K562 (cell line): ENCODE measurements around the gene PDGFD. TPM values are rescaled to one million over a fixed set of nuclear protein-coding genes. Genes with fewer than 3 reads are reported as not detected.
A peak's percentile ranks its signal among the peaks of the same experiment; 100 is the strongest.

Experiments used
- PTBP1 ChIP-seq: fragments of 200-400 bp; formaldehyde crosslinking; IDR thresholded peaks from 2 replicates; pipeline ENCODE4 v1.6.1; 2017; ENCODE audit warnings: low read depth, low read length
- REST ChIP-seq, 2 experiments: fragments of 450-650 bp; formaldehyde crosslinking in 1 of 2; IDR thresholded peaks; 2 replicates each; pipeline versions ENCODE4 v1.4.0 to v1.6.1; 2014 to 2020; ENCODE audit warnings: mild to moderate bottlenecking in 2 of 2, borderline replicate concordance in 1 of 2, low read depth in 1 of 2
- SP2 ChIP-seq: IDR thresholded peaks from 2 replicates; pipeline ENCODE4 v1.6.1; 2011; ENCODE audit warnings: mild to moderate bottlenecking, low read depth, low read length, moderate library complexity; ENCODE audit not compliant: poor library complexity, severe bottlenecking; ENCODE audit errors: extremely low read depth
- polyA plus RNA-seq, 8 experiments: library from polyadenylated mRNA; depleted of rRNA in 4 of 8; stranded (reverse) in 5 of 8; unstranded in 3 of 8; fragments of >200 nt; fragmentation: Nextera tagmentation in 2 of 8; fragmentation: Illumina TruSeq in 1 of 8; extraction: Ambion mirVana in 2 of 8; extraction: Trizol in 1 of 8; gene quantifications; 2 replicates each; pipeline versions ENCODE4 v1.2.1 to v1.2.3, GENCODE V29; 2011 to 2014; ENCODE audit warnings: inconsistent platforms in 1 of 8, missing spikeins in 1 of 8
- total RNA-seq, 7 experiments: library from RNA; depleted of rRNA in 6 of 7; stranded (reverse); fragments of >200 nt in 6 of 7; fragmentation: Illumina TruSeq in 2 of 7; extraction: Trizol in 2 of 7; gene quantifications; 2 replicates each; pipeline versions ENCODE4 v1.2.1 to v1.2.3, GENCODE V29; 2011 to 2021; ENCODE audit warnings: low replicate concordance in 1 of 7

The PDGFD gene
- total and polyA plus RNA-seq, 9 of the 15 experiments (the other 6 are each of a cell fraction or from before 2014, with no cell fraction given): 0.11 TPM; not detected in 8

- TF ChIP-seq REST (IDR thresholded peaks at IDR 0.05; ENCODE audit: borderline replicate concordance): no peak
- peak; percentile 86 for TF ChIP-seq REST (CRISPR knock-in tag; IDR thresholded peaks at IDR 0.05; ENCODE audit: low read depth)
- TF ChIP-seq PTBP1: no peak
- TF ChIP-seq SP2: no peak
Measured at GRCh38 chr11:104036995-104037394, 127.0 kb downstream of the PDGFD start (continued).
